Activated CD4-positive, alpha-beta T cell treated with anti-CD3 and anti-CD28 coated beads for 36 hours (primary cell): ENCODE measurements around the gene NCR3LG1. TPM values are rescaled to one million over a fixed set of nuclear protein-coding genes. Genes with fewer than 3 reads are reported as not detected.

ENCODE experiments used
- ATAC-seq: fragments of 200-7000 bp; cut with Tn5 transposase; one replicate; pipeline ENCODE4 v1.10.0; 2021; ENCODE audit warnings: mild to moderate bottlenecking, moderate library complexity
- CTCF ChIA-PET: fragments of 350-600 bp; sonication (Branson Sonifier 250); formaldehyde crosslinking; loops from one replicate; lab custom pipeline; 2021; ENCODE audit warnings: antibody characterized with exemption; lab: Charles Lee
- POLR2A ChIA-PET: fragments of 350-600 bp; sonication (Branson Sonifier 250); formaldehyde crosslinking; loops from one replicate; lab custom pipeline; 2021; ENCODE audit warnings: antibody characterized with exemption, inconsistent platforms; lab: Charles Lee
- DNase-seq: peaks from one replicate; pipeline ENCODE4 v3.0.0-alpha.2; 2020
- H3K27ac Mint-ChIP-seq: one replicate; pipeline ENCODE4 v1.8.0; 2021; ENCODE audit warnings: mixed read lengths
- H3K27me3 Mint-ChIP-seq: one replicate; pipeline ENCODE4 v1.8.0; 2021; ENCODE audit warnings: mixed read lengths
- H3K36me3 Mint-ChIP-seq: one replicate; pipeline ENCODE4 v1.8.0; 2021; ENCODE audit warnings: low read depth, mixed read lengths
- H3K4me1 Mint-ChIP-seq: one replicate; pipeline ENCODE4 v1.8.0; 2021; ENCODE audit warnings: mixed read lengths
- H3K4me3 Mint-ChIP-seq: one replicate; pipeline ENCODE4 v1.8.0; 2021; ENCODE audit warnings: mild to moderate bottlenecking, moderate library complexity, mixed read lengths
- H3K9me3 Mint-ChIP-seq: one replicate; pipeline ENCODE4 v1.8.0; 2021; ENCODE audit warnings: low read depth, mixed read lengths
- intact Hi-C, 2 experiments: fragments of 100-400 bp; cut with DNase I in 1 of 2; cut with micrococcal nuclease in 1 of 2; formaldehyde crosslinking; loops; one replicate each; pipeline versions ENCODE4 v1.14.2 to v1.15.1; 2022 to 2024; cut with DNase I, micrococcal nuclease
- total RNA-seq, 2 experiments: library from RNA; stranded (reverse); gene quantifications; one replicate each; pipeline ENCODE4 v1.2.3, GENCODE V29; 2021

The NCR3LG1 gene
- total RNA-seq, 2 experiments from 2014 or later, result 0.80 to 0.86 TPM

DNA sequence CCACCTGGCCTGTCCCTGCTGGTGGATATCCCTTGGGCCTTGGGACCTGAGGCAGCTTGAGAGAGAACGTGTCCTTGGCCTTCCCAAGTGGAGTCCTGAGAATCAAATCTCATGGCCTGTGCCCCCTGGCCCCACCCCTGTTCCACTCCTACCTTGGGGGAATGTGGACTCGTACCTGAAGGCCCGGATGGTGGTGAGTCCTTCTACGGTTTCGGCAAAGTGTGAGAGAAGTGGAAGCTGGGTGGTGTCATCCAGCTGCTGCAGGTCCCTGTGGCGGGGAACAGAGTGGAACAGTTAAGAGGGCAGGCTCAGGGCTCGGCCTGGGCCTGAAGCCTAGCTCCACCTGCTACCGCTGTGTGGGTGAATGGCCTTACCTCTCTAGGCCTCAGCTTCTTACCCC, 50.9 kb downstream of the NCR3LG1 start:
- no peak overlapping the region for H3K27ac Mint-ChIP-seq
- ATAC-seq (no peak), DNase-seq (no peak)
- H3K36me3 Mint-ChIP-seq, result no peaks in the 10 kb centered on the region
- intact Hi-C loops, result no loop called here
- H3K4me1 Mint-ChIP-seq, result no peaks in the 10 kb centered on the region
- H3K9me3 Mint-ChIP-seq, result no peaks in the 10 kb centered on the region
- H3K27me3 Mint-ChIP-seq, result no peaks in the 10 kb centered on the region
- no peak overlapping the region for H3K4me3 Mint-ChIP-seq
- POLR2A ChIA-PET, result no interaction called here
- CTCF ChIA-PET, result interaction anchor here (0.7 to 1.4 kb wide), 6 partner anchors 27 to 425 kb away, joined by 3 to 4 read pairs (median 4); no protein-coding TSS in a partner anchor

DNA sequence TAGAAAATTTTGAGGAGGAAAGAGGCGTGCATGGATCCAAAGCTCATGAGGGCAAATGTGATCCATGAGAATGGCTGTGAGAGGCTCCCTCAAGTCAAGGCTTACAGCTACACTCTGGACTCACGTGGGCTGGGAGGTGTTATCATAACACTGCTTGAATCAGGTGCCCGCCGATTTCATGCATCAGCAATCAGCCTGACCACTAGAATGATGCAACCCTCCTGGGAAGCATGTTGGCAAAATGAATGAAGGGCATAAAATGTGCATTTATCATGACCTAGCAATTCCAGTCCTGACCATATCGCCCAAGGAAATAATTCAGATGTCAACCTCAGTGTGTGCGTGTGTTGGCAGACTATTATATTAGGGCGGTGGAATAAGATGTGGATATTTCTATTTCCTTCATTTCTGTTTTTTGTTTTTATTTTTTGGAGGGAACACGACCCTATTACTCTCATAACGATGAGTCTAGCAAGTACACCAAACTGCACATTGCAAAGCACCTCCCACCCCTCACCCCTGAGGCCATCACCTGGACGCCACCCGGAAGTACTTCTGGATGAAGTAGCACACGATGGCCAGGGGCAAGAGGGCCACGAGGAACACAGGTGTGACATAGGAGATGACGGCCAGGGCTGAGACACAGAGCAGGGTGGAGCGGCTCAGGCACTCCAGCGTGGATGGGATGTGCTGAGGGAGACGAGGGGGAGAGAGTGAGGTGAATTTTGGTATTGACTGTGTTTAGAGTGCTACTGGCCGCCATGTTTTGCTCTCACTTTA, 52.6 kb downstream of the NCR3LG1 start:
- Mint-ChIP-seq H3K4me1 (no peaks in the 10 kb centered on the region), H3K9me3 (no peaks in the 10 kb centered on the region), H3K4me3 (no peak overlapping the region), H3K27ac (no peak overlapping the region), H3K27me3 (no peaks in the 10 kb centered on the region), H3K36me3 (no peaks in the 10 kb centered on the region)
- POLR2A ChIA-PET, result no interaction called here
- CTCF ChIA-PET, result interaction anchor here (1.4 kb wide), 1 partner anchor 124 kb away, joined by 4 read pairs; no protein-coding TSS in a partner anchor
- no peak for DNase-seq
- intact Hi-C loops, result no loop called here
- no peak for ATAC-seq

- no peaks in the 10 kb centered on the region for H3K36me3 Mint-ChIP-seq
- no peaks in the 10 kb centered on the region for H3K9me3 Mint-ChIP-seq
- H3K27me3 Mint-ChIP-seq, result no peaks in the 10 kb centered on the region
- ChIA-PET POLR2A (no interaction called here), CTCF (interaction anchor here (0.6 kb wide), 1 partner anchor 298 kb away, joined by 3 read pairs; no protein-coding TSS in a partner anchor)
- no peaks in the 10 kb centered on the region for H3K4me1 Mint-ChIP-seq
- DNase-seq (no peak), ATAC-seq (no peak)
- no peak overlapping the region for H3K27ac Mint-ChIP-seq
- intact Hi-C loops, result no loop called here
- no peak overlapping the region for H3K4me3 Mint-ChIP-seq
Measured at GRCh38 chr11:17405232-17406005, 53.8 kb downstream of the NCR3LG1 start.

- Mint-ChIP-seq H3K9me3 (no peaks in the 10 kb centered on the region), H3K27ac (no peak overlapping the region), H3K4me1 (no peaks in the 10 kb centered on the region), H3K27me3 (no peaks in the 10 kb centered on the region), H3K36me3 (no peaks in the 10 kb centered on the region), H3K4me3 (no peak overlapping the region)
- intact Hi-C loops, result no loop called here
- ChIA-PET POLR2A (no interaction called here), CTCF (no interaction called here)
- ATAC-seq (no peak), DNase-seq (no peak)
Measured at GRCh38 chr11:17406082-17406817, 54.6 kb downstream of the NCR3LG1 start.

DNA sequence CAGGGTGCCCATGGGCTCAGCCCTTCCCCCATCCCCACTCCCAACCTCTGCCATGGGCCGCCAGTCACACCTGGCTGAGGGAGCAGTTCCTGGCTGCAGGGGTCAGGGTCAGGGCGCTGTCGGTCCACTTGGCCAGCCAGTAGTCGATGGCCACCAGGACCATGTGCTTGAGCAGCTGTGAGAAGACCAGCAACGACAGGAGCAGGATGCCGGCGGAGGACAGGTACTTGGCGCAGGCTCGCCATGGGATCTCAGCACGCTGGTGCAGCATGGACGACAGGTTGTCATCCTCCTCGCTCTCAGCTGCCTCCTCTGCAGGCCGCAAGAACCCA, 55.2 kb downstream of the NCR3LG1 start:
- H3K4me3 Mint-ChIP-seq, result no peak overlapping the region
- no peaks in the 10 kb centered on the region for H3K9me3 Mint-ChIP-seq
- H3K36me3 Mint-ChIP-seq, result no peaks in the 10 kb centered on the region
- ChIA-PET POLR2A (no interaction called here), CTCF (no interaction called here)
- intact Hi-C loops, result no loop called here
- DNase-seq (no peak), ATAC-seq (no peak)
- H3K27me3 Mint-ChIP-seq, result no peaks in the 10 kb centered on the region
- H3K4me1 Mint-ChIP-seq, result no peaks in the 10 kb centered on the region
- H3K27ac Mint-ChIP-seq, result no peak overlapping the region

DNA sequence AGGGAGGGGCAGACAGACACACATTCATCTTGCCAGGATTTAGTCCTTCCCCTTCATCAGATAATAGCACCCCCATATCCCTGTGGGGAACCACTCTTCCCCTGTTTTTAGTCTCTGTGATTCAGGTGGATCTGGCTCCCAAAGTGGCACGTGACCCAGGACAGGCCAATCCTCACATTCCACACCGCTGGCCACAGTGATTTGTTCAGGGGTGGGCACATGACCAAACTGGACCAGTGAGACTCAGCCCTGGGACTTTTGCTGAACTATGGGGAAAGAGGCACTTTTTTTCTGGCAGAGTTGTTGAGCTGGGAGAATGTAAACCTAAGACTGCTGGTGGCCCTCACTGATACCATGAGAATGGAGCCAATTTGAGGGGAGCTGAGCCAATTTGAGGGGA, 56.0 kb downstream of the NCR3LG1 start:
- H3K4me3 Mint-ChIP-seq, result no peak overlapping the region
- ATAC-seq, result no peak
- no peak for DNase-seq
- intact Hi-C loops, result no loop called here
- ChIA-PET POLR2A (no interaction called here), CTCF (interaction anchor here (0.6 kb wide), 3 partner anchors 18 to 81 kb away, joined by 3 read pairs; no protein-coding TSS in a partner anchor)
- H3K9me3 Mint-ChIP-seq, result no peaks in the 10 kb centered on the region
- H3K36me3 Mint-ChIP-seq, result no peaks in the 10 kb centered on the region
- H3K4me1 Mint-ChIP-seq, result no peaks in the 10 kb centered on the region
- no peaks in the 10 kb centered on the region for H3K27me3 Mint-ChIP-seq
- no peak overlapping the region for H3K27ac Mint-ChIP-seq

DNA sequence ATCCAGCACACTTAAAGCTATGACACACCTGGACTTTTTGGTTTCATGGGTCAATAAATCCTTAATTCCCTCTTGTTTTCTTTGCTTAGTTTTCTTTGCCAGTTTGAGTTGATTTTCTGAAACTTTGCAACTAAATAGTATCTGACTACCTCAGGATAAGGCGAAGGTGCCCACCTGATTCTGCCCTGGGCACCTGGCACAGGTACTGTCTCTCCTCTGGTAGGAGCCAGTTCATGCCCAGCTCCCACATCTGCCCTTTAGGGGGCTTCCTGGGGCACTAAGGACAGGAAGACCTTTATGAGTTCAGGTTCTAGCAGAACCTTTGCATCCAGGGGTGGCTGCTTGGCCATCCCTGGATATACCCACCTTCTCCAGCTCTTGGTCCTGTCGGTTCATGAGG, 56.4 kb downstream of the NCR3LG1 start:
- intact Hi-C loops, result no loop called here
- no peak for DNase-seq
- Mint-ChIP-seq H3K4me1 (no peaks in the 10 kb centered on the region), H3K9me3 (no peaks in the 10 kb centered on the region), H3K4me3 (no peak overlapping the region), H3K27me3 (no peaks in the 10 kb centered on the region), H3K36me3 (no peaks in the 10 kb centered on the region), H3K27ac (no peak overlapping the region)
- ATAC-seq, result no peak
- CTCF ChIA-PET, result interaction anchor here (0.6 kb wide), 3 partner anchors 19 to 81 kb away, joined by 3 read pairs; no protein-coding TSS in a partner anchor
- POLR2A ChIA-PET, result no interaction called here

- intact Hi-C loops, result no loop called here
- CTCF ChIA-PET, result no interaction called here
- POLR2A ChIA-PET, result no interaction called here
- H3K4me1 Mint-ChIP-seq, result no peaks in the 10 kb centered on the region
- DNase-seq (no peak), ATAC-seq (no peak)
- no peak overlapping the region for H3K4me3 Mint-ChIP-seq
- H3K27ac Mint-ChIP-seq, result no peak overlapping the region
- no peaks in the 10 kb centered on the region for H3K36me3 Mint-ChIP-seq
- peaks cover 3% of the 10 kb centered on the region for H3K27me3 Mint-ChIP-seq
- no peaks in the 10 kb centered on the region for H3K9me3 Mint-ChIP-seq
Measured at GRCh38 chr11:17408641-17409040, 57.0 kb downstream of the NCR3LG1 start.

GRCh38 chr11:17410606-17411379, 59.2 kb downstream of the NCR3LG1 start:
- intact Hi-C loops, result no loop called here
- Mint-ChIP-seq H3K4me3 (no peak overlapping the region), H3K27me3 (peaks cover 9% of the 10 kb centered on the region), H3K27ac (no peak overlapping the region), H3K36me3 (no peaks in the 10 kb centered on the region), H3K9me3 (no peaks in the 10 kb centered on the region), H3K4me1 (peaks cover 3% of the 10 kb centered on the region)
- ChIA-PET CTCF (interaction anchor here (0.9 kb wide), 1 partner anchor 181 kb away, joined by 3 read pairs; no protein-coding TSS in a partner anchor), POLR2A (no interaction called here)
- DNase-seq (no peak), ATAC-seq (no peak)

GRCh38 chr11:17411418-17411817, 59.8 kb downstream of the NCR3LG1 start:
- intact Hi-C loops, result no loop called here
- ChIA-PET POLR2A (no interaction called here), CTCF (no interaction called here)
- DNase-seq, result no peak
- Mint-ChIP-seq H3K9me3 (no peaks in the 10 kb centered on the region), H3K4me1 (peaks cover 3% of the 10 kb centered on the region), H3K4me3 (no peak overlapping the region), H3K36me3 (no peaks in the 10 kb centered on the region), H3K27me3 (peaks cover 10% of the 10 kb centered on the region), H3K27ac (no peak overlapping the region)
- ATAC-seq, result no peak
